Measurements from ENCODE around the gene UBE3B.

DNA sequence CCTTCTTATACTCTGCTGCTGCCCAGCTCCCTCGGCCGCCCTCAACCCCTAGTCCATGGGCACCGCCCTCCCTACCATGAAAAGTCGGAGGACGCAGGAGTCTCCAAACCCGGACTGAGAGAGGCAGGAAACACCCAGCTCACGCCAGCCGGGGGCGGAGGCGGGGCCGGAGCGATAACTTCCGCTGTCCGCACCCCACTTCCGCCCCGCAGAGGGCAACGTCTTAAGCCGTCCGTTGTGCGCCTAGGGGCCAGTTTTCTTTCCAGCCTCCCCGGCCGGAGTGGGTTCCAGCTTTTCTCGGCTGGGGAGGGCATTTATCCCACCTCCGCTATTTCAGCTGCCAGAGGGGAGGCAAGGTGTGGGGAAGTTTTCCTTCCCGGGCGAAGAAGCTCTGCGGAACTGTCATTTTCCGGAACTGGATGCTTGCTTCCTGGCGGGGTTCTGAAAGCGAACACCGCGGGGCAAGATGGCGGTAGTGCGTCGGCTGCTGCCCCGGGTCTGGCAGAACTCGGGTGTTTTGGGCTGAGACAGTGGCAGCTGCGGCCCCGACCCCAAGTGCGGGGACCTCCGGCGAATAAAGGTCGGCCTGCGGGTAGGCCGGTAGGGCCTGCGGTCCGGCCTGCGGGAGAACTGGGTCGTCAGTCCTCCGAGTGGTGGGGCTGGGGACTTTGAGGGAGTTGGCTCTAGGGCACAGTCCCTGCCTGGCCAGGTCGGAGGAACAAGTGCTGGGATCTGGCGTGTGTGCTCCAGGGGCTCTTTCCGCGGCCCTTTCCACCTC, at the start of gene UBE3B, which contains the start of gene KCTD10:
- TF ChIP-seq, protein P1, sequence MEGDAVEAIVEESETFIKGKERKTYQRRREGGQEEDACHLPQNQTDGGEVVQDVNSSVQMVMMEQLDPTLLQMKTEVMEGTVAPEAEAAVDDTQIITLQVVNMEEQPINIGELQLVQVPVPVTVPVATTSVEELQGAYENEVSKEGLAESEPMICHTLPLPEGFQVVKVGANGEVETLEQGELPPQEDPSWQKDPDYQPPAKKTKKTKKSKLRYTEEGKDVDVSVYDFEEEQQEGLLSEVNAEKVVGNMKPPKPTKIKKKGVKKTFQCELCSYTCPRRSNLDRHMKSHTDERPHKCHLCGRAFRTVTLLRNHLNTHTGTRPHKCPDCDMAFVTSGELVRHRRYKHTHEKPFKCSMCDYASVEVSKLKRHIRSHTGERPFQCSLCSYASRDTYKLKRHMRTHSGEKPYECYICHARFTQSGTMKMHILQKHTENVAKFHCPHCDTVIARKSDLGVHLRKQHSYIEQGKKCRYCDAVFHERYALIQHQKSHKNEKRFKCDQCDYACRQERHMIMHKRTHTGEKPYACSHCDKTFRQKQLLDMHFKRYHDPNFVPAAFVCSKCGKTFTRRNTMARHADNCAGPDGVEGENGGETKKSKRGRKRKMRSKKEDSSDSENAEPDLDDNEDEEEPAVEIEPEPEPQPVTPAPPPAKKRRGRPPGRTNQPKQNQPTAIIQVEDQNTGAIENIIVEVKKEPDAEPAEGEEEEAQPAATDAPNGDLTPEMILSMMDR (IDR thresholded peaks at IDR 0.05; ENCODE audit: insufficient read depth, low read depth, low read length): no peak
- TF ChIP-seq EZH2 (IDR thresholded peaks at IDR 0.05; ENCODE audit: insufficient read depth, low read length): no peak
